ENCODE measurements around the gene WIPI1. TPM values are rescaled to one million over a fixed set of nuclear protein-coding genes. Genes with fewer than 3 reads are reported as not detected.

WIPI1 gene
- total RNA-seq, 1 experiment from 2014 or later = 21.8 TPM

DNA sequence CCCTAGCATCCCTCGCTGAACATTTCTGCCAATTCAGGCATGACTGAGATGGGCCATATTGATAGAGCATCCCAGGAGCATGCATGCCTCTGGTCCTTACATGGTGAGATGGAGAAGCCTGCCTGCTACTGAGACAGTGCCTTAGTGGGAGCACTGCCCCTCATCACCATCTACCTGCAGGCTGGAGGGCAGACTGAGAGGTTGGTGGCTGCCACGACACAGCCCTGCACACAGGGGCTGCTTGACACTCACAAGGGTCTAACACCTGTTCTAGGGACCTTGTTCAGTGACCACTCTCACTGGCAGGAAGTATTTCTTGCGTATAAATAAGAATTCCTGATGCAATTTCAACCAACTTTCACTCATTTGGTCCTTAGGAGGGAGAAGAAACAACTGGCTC is 34.0 kb downstream of the WIPI1 start:
- Histone ChIP-seq H3K4me1 (no peaks in the 10 kb centered on the region), H3K4me3 (ENCODE audit: low read depth, low read length) (no peak overlapping the region), H3K36me3 (ENCODE audit: control insufficient read depth, insufficient read depth, low read length) (no peaks in the 10 kb centered on the region), H3K9me3 (no peaks in the 10 kb centered on the region), H3K27me3 (replicated peaks; ENCODE audit: control insufficient read depth, insufficient read depth, low read length) (no peaks in the 10 kb centered on the region)
- BruUV-seq (replicated peaks) = no TSS peak
- ChIA-PET CTCF (no interaction called here), POLR2A (no interaction called here)
- H3K27me3 Mint-ChIP-seq (ENCODE audit: insufficient read depth, unreplicated experiment) = no peaks in the 10 kb centered on the region
- DNase-seq = no peak
- TF ChIP-seq, protein P1, sequence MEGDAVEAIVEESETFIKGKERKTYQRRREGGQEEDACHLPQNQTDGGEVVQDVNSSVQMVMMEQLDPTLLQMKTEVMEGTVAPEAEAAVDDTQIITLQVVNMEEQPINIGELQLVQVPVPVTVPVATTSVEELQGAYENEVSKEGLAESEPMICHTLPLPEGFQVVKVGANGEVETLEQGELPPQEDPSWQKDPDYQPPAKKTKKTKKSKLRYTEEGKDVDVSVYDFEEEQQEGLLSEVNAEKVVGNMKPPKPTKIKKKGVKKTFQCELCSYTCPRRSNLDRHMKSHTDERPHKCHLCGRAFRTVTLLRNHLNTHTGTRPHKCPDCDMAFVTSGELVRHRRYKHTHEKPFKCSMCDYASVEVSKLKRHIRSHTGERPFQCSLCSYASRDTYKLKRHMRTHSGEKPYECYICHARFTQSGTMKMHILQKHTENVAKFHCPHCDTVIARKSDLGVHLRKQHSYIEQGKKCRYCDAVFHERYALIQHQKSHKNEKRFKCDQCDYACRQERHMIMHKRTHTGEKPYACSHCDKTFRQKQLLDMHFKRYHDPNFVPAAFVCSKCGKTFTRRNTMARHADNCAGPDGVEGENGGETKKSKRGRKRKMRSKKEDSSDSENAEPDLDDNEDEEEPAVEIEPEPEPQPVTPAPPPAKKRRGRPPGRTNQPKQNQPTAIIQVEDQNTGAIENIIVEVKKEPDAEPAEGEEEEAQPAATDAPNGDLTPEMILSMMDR (IDR thresholded peaks at IDR 0.05; ENCODE audit: insufficient read depth in 1 of 2, low read depth in 1 of 2, low read length in 1 of 2, severe bottlenecking in 1 of 2, unreplicated experiment in 1 of 2) = no peak
- H3K4me3 Mint-ChIP-seq (ENCODE audit: unreplicated experiment) = no peak overlapping the region
- H3K36me3 Mint-ChIP-seq (ENCODE audit: insufficient read depth, unreplicated experiment) = no peaks in the 10 kb centered on the region
- H3K4me1 Mint-ChIP-seq (ENCODE audit: low read depth, unreplicated experiment) = no peaks in the 10 kb centered on the region
- no peak overlapping the region for H3K27ac Mint-ChIP-seq (ENCODE audit: unreplicated experiment)
- intact Hi-C loops (cut with micrococcal nuclease; ENCODE audit: unreplicated experiment) = no loop called here
- no peaks in the 10 kb centered on the region for H3K9me3 Mint-ChIP-seq (ENCODE audit: unreplicated experiment)

DNA sequence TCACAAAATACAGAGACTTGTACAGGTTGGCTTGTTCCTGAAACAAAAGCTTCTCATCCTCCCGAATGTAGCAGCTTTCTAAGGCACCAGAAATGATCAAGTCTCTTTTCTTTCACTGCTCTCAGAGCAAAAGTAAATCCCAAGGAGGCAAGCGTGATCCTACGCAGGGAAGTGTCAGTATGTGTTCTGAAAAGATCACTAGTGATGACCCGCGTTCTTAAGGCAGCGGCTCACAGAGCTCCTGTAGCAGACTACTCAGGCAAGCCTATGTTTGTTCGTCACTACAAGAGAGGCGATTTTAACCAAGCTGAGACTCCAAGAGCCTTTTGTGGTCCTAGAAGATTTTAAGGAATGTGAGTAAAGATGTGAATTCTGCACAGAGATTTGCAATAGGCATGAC is 34.5 kb downstream of the WIPI1 start:
- no peaks in the 10 kb centered on the region for H3K9me3 Mint-ChIP-seq (ENCODE audit: unreplicated experiment)
- DNase-seq = no peak
- no peaks in the 10 kb centered on the region for H3K36me3 ChIP-seq (ENCODE audit: control insufficient read depth, insufficient read depth, low read length)
- H3K4me3 Mint-ChIP-seq (ENCODE audit: unreplicated experiment) = no peak overlapping the region
- H3K4me3 ChIP-seq (ENCODE audit: low read depth, low read length) = no peak overlapping the region
- no TSS peak for BruUV-seq (replicated peaks)
- CTCF ChIA-PET = no interaction called here
- TF ChIP-seq, protein P1 (IDR thresholded peaks at IDR 0.05; ENCODE audit: insufficient read depth in 1 of 2, low read depth in 1 of 2, low read length in 1 of 2, severe bottlenecking in 1 of 2, unreplicated experiment in 1 of 2) = no peak
- no peaks in the 10 kb centered on the region for H3K9me3 ChIP-seq
- no peak overlapping the region for H3K27ac Mint-ChIP-seq (ENCODE audit: unreplicated experiment)
- no peaks in the 10 kb centered on the region for H3K27me3 ChIP-seq (replicated peaks; ENCODE audit: control insufficient read depth, insufficient read depth, low read length)
- intact Hi-C loops (cut with micrococcal nuclease; ENCODE audit: unreplicated experiment) = no loop called here
- H3K4me1 ChIP-seq = no peaks in the 10 kb centered on the region
- POLR2A ChIA-PET = no interaction called here
- no peaks in the 10 kb centered on the region for H3K36me3 Mint-ChIP-seq (ENCODE audit: insufficient read depth, unreplicated experiment)
- no peaks in the 10 kb centered on the region for H3K4me1 Mint-ChIP-seq (ENCODE audit: low read depth, unreplicated experiment)
- H3K27me3 Mint-ChIP-seq (ENCODE audit: insufficient read depth, unreplicated experiment) = no peaks in the 10 kb centered on the region

DNA sequence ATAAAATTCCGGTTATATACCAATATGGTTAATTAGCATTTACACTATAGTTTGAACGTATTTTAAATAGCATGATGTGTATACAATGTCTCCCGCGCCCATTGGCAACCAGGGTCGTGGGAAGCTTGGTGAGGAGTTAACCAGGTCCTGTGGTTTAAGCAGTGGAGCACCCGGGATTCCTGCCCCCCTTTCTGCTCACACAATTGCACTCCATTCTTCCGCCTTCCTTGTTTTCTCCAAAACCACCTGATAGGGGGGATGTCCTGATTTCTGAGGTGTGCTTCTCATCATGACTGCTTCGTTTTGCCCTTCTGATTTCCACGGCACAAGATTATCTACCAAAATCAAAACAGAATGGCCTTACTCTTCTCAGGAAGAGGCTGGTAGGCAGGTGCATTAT is 35.8 kb downstream of the WIPI1 start:
- H3K36me3 ChIP-seq (ENCODE audit: control insufficient read depth, insufficient read depth, low read length) = no peaks in the 10 kb centered on the region
- CTCF ChIA-PET = no interaction called here
- H3K36me3 Mint-ChIP-seq (ENCODE audit: insufficient read depth, unreplicated experiment) = no peaks in the 10 kb centered on the region

More for the DNA sequence above, 35.8 kb downstream of the WIPI1 start:
- BruUV-seq (replicated peaks) = no TSS peak
- Histone ChIP-seq H3K4me1 (no peaks in the 10 kb centered on the region), H3K4me3 (ENCODE audit: low read depth, low read length) (no peak overlapping the region), H3K9me3 (no peaks in the 10 kb centered on the region), H3K27me3 (replicated peaks; ENCODE audit: control insufficient read depth, insufficient read depth, low read length) (no peaks in the 10 kb centered on the region; the same call in 1 of the 2 replicates)
- intact Hi-C loops (cut with micrococcal nuclease; ENCODE audit: unreplicated experiment) = no loop called here
- Mint-ChIP-seq H3K27ac (ENCODE audit: unreplicated experiment) (no peak overlapping the region), H3K9me3 (ENCODE audit: unreplicated experiment) (no peaks in the 10 kb centered on the region), H3K4me1 (ENCODE audit: low read depth, unreplicated experiment) (no peaks in the 10 kb centered on the region), H3K27me3 (ENCODE audit: insufficient read depth, unreplicated experiment) (peaks cover 3% of the 10 kb centered on the region), H3K4me3 (ENCODE audit: unreplicated experiment) (no peak overlapping the region)
- POLR2A ChIA-PET = no interaction called here
- TF ChIP-seq, protein P1 (IDR thresholded peaks at IDR 0.05; ENCODE audit: insufficient read depth in 1 of 2, low read depth in 1 of 2, low read length in 1 of 2, severe bottlenecking in 1 of 2, unreplicated experiment in 1 of 2) = no peak
- no peak for DNase-seq
